Activated CD4-positive, alpha-beta T cell treated with anti-CD3 and anti-CD28 coated beads for 24 hours (primary cell): ENCODE results near the gene LURAP1L.

ENCODE experiments used
- DNase-seq, 2 donors: peaks; one replicate each; pipeline ENCODE4 v3.0.0-alpha.2; 2020; ENCODE audit warnings: low read depth in 2 of 2

Gene LURAP1L

DNA sequence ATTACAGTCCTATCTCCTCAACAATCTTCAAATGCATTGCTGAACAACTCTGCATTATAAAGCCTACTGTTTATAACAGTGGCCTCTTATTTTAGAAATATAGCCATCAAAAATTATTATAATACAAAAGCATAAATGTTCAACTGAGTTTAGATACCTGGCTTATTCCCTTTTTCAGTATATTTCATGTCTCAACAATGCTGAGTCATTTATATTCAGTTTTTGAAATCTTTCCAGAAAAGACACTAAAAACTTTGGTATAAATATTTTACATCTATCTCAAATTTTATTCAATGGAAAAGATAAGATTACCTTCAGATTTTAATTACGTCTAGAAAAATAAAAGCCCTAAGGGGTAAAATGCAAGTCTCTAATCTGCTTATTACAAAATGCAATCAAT, 37.9 kb downstream of the LURAP1L start:
- no peak for DNase-seq

- DNase-seq = no peak
Observed at GRCh38 chr9:12813533-12813932, 38.7 kb downstream of the LURAP1L start.

GRCh38 chr9:12813960-12814876, 39.4 kb downstream of the LURAP1L start:
- DNase-seq = no peak

DNA sequence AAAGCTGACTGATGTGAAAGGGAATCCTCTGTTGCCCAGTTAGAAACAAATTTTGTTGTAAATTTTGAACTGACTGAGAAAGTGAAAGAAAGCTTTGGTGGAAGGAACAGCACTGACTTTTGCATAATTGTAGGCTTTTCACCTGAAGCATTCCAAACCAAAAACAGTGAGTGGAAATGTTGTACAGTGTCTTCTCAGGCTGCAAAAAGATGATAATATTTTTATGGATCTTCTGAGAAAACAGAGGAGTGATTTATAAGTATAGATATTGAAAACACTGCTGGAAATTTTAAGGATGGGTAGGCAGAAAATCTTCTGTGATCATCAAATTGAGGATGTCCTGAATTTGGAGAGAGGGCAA, 40.0 kb downstream of the LURAP1L start:
- DNase-seq = no peak

GRCh38 chr9:12815888-12816287, 41.1 kb downstream of the LURAP1L start:
- no peak for DNase-seq

- no peak for DNase-seq
Observed at GRCh38 chr9:12816656-12817101, 41.9 kb downstream of the LURAP1L start.

DNA sequence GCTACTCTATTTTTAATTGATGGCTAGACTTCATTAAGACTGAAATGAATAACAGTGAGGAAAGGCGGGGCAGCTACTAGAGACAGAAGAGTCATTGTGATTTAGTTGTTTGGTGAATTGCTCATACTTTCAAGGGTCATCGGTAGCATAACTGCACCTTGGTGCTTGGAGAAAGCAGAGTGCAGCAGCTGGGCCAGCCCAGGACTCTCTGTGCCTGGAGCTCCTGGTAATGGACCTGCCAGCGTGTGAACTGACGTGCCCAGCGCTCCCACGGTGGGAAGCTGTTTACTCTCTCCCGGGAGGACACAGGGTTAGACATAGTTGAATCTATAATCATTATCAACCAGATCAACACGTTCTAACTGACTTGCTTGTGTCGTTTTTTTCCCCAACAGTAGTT, 42.9 kb downstream of the LURAP1L start:
- no peak for DNase-seq

DNA sequence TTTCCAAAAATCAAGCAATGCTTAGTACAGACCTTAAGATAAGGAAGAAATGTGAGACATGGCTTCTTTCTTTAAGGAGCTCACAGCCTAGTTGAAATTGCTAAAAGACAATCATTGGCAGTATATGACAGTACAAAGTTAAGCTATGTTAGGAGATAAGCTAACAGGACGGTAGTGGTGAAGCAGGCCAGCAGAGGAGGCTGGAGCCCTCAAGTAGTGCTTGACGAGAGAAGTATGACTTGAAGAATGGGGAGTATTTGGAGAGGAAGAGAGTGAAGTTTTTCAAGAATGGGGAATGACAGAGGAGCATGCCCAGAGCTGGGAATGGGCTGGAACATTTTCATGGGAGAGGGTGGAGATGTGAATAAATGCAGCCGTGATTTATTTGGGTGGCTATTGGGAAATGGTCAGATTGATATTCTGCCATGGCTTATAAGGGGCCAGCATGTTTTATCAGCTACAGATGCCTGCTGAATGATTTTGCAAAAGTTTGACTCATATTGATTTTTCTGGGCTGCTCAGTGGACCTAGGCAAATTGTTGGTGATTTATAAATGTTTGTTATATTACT, 43.7 kb downstream of the LURAP1L start:
- DNase-seq = no peak

- DNase-seq = no peak
Observed at GRCh38 chr9:12819436-12820185, 44.8 kb downstream of the LURAP1L start.

- no peak for DNase-seq
Observed at GRCh38 chr9:12822111-12822510, 47.3 kb downstream of the LURAP1L start.

DNA sequence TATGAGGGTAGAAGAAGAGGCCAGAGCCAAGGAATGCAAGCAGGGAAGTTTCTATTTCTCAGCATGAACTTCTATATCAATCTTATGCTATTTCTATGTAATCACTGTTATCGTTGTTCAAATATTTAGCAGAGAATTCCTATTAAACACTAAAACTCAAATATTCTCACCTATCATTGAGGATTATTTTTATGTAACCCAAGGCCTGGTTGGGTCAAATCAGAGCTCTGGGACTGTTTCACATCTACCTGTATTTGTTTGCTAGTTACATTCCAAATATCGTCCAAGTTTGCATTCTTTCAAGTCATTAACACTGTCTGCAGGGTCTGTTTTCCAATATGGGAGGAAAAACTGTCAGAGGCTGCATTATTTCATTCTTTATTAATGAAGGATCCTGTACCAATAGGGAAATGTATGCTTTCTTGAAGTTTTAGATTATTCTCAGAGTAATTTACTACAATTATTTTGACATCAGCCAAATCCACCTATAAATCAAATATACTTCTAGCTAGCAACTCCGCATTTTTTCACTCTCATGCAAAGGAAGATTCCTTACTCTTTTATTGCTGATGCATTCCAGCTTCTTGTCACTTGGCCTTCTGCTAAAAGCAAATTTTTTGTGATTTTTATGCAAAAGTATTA, 52.2 kb downstream of the LURAP1L start:
- DNase-seq = no peak

DNA sequence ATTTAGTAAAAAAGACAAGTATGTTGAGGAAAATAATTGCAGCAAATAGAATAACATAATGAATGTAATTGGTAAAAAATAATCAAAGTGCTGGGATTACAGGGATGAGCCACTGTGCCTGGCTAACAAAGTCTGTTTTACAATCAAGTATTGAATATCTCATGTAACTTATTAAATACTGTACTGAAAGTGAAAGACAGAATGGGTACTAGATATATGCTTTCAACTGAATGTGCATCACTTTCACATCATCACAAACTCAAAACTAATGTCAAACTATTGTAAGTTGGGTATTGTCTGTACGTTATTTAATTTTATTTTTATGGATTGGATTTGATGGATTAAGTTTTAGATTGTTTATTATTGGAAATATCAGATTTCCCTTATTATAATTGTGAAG, 58.9 kb downstream of the LURAP1L start:
- DNase-seq = no peak

- DNase-seq = no peak
Observed at GRCh38 chr9:12838546-12838945, 63.7 kb downstream of the LURAP1L start.

DNA sequence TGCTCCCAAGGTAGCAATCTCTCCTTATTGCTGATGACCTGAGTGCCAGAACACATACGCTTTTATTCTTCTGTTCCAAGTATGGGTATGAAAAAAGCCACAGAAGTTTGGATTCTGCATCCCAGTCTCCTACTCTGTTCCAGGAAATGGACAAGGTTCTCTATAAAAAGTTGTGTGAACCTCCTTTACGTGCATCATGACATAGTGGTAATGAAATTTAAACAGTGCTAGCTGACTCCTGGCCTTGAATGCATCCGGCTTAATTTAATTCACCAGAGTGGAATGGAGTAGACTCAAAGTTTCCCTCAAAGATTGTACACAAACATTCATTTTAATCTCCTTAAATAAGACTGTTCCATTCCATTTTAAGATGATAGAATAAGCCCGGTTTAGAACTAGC, 68.9 kb downstream of the LURAP1L start:
- no peak for DNase-seq

GRCh38 chr9:12846035-12846434, 71.2 kb downstream of the LURAP1L start:
- no peak for DNase-seq

DNA sequence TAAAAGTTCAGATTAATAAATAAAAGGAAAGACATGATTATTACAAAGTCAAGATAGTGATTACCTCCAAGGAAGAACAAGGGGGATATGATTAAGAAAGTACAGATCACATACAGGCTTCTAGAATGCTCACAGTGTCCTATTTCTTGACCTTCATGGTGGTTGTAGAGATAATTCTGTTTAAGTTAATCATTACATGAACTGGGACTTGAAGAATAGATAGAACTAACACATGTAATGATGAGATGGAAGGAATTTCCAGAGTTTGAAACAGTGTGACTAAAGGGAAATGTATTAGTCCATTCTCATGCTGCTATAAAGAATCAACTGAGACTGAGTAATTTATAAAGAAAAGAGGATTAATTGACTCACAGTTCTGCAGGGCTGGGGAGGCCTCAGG, 72.7 kb downstream of the LURAP1L start:
- no peak for DNase-seq

- no peak for DNase-seq
Observed at GRCh38 chr9:12849486-12850003, 74.7 kb downstream of the LURAP1L start.

DNA sequence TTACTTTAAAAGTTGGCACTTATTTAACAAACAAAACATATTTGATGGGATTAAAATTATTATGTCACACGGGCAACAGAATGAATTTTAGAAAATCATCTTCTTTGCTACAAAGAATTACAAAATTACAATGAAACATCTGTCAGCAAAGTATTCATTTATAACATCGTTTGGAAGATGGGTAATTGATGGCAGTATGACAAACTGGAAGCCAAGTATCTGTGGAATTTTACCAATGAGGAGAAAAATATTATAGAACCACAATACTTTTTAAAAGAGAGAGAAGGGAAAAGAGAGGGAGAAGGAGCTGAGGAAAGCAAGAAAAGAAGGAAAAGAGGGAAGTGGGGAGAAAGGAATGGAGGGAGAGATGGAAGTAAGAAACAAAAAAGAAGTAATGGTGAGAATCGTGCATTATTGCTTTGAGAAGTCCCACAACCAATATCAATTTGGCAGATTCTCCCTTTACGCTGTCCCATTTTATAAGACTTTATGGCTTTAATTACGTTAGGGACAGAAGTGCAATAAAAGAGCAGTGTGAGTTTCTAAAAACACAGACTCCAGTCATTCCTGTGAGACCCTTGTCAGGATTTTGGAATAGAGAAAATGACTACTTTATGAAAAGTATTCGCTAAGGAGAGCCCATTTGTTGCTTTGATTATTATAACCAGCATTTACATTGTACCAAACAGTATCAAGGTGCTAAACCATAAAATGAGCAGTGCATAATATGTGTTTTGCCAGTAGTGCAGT, 76.7 kb downstream of the LURAP1L start:
- DNase-seq = no peak

- DNase-seq = no peak
Observed at GRCh38 chr9:12853051-12853450, 78.2 kb downstream of the LURAP1L start.

DNA sequence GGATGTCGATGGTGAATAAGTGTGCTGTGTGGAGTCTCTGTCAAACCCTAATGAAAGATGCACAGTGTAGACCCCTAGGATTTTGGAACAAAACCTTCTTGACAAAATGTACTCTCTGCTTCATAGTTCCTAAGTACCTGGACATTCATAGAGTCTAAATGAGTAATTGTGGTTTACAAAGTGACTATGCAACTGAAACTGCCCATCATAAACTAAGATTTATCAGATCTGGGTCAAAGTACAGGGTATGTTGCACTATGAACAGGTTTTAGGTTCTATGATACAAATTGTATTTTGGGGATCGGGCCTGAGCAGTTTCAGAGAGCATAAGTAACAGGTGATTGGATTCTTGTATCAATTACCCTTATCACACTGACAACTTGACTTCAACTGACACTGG, 79.4 kb downstream of the LURAP1L start:
- no peak for DNase-seq

DNA sequence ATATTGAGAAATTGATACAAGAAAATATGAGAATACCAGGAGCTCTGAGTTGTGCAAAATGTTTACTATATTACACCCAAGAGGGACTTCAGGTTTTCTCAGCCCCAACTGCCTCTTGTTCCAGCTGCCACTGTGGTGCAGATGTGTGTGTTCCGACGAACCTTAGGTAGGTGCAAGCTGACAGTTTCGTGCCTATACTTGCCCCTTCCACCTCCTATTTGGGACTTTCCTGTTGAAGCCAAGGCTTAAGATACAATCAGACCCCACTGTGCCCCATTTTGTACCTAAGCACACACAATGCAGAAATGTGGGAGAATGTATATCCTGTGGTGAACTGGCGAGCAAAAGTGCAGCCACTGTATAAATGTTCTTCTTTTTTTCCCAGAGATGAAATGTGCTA, 80.2 kb downstream of the LURAP1L start:
- DNase-seq = no peak
